RWPE1 (cell line): Measurements from ENCODE around the gene EVI5.
"Not testable (repeated sequence)": the region's sequence is repeated elsewhere in the genome, so short reads cannot be mapped to it uniquely, and the experiment has no call there.

ENCODE experiments used
- CTCF ChIA-PET: fragments of 350-600 bp; sonication (Branson Sonifier 250); formaldehyde crosslinking; extraction: SDS; loops from one replicate; lab custom pipeline; 2021; lab: Yijun Ruan, JAX
- POLR2A ChIA-PET: fragments of 400-600 bp; formaldehyde crosslinking; extraction: SDS; loops from one replicate; lab custom pipeline; 2020; ENCODE audit warnings: antibody characterized with exemption; ENCODE audit not compliant: low non-redundant PET; lab: Yijun Ruan, JAX
- DNase-seq: peaks from one replicate; pipeline ENCODE4 v3.0.0; 2012; ENCODE audit warnings: low spot score
- H3K27ac ChIP-seq: fragments of 450-650 bp; 2 replicates; pipeline ENCODE4 v1.5.1; 2017
- TF ChIP-seq, protein P1 (sequence below): fragments of 450-650 bp; conservative IDR thresholded peaks from 2 replicates; pipeline ENCODE4 v1.5.1; 2017; ENCODE audit warnings: low read depth, mild to moderate bottlenecking

EVI5 gene

DNA sequence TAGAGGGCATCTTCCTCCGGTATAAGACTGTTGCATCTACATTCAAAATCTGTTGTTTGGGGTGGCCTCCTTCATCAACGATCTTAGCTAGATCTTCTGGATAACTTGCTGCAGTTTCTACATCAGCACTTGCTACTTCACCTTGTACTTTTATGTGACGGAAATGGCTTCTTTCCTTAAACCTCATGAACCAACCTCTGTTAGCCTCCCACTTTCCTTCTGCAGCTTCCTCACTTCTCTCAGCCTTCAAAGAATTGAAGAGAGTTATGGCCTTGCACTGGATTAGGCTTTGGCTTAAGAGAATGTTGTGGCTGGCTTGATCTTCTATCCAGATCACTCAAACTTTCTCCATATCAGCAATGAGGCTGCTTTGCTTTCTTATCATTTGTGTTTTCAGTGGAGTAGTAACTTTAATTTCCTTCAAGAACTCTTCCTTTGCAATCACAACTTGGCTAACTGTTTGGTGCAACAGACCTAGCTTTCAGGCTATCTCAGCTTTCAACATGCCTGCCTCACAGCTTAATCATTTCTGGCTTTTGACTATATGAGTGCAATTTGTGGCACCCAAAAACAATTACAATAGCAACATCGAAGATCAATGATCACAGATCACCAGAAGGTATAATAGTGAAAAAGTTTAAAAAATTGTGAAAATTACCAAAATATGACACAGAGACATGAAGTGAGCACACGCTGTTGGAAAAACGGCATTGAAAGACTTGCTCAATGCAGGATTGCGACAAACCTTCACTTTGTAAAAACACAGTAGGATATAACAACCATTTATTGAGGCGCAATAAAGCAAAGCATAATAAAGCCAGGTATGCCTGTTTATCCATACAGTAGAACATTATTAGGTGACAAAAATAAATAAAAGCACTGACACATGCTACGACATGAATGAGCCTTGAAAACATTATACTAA is 241.5 kb downstream of the EVI5 start:
- no peak for DNase-seq
- ChIA-PET POLR2A (no interaction called here), CTCF (interaction anchor here (0.6 kb wide), 2 partner anchors 497 to 574 kb away, joined by 3 to 4 read pairs; no protein-coding TSS in a partner anchor)
- H3K27ac ChIP-seq = no peak overlapping the region
- TF ChIP-seq, protein P1, sequence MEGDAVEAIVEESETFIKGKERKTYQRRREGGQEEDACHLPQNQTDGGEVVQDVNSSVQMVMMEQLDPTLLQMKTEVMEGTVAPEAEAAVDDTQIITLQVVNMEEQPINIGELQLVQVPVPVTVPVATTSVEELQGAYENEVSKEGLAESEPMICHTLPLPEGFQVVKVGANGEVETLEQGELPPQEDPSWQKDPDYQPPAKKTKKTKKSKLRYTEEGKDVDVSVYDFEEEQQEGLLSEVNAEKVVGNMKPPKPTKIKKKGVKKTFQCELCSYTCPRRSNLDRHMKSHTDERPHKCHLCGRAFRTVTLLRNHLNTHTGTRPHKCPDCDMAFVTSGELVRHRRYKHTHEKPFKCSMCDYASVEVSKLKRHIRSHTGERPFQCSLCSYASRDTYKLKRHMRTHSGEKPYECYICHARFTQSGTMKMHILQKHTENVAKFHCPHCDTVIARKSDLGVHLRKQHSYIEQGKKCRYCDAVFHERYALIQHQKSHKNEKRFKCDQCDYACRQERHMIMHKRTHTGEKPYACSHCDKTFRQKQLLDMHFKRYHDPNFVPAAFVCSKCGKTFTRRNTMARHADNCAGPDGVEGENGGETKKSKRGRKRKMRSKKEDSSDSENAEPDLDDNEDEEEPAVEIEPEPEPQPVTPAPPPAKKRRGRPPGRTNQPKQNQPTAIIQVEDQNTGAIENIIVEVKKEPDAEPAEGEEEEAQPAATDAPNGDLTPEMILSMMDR = no peak

DNA sequence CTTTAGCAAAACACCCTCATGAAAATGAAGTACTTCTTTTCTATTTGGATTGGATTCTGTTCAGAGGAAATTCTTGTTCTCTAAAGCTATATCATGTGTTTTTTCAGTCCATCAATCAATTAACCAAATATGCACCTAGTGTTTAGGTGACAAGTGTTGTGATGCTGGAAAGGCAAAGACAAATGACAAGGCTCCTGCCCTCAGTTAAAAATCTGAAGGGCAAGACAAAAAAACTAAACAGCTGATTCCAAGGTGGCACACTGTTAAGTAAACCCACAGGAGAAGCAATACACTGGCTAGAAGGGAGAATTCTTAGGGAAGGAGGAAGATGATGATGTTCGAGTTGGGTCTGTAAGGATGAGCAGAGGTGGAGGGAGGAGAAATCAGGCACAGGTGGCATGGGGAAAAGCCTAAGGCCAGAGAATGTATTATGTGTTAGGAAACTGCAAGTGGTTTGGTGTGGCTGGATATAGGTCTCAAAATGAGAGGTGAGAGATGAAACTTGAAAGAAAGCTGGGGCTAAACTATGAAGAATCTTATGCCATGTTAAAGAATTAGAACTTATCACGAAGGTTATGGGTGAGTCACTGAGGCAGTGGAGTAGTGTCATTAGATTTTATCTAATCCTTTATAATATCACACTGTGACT is 246.4 kb downstream of the EVI5 start:
- H3K27ac ChIP-seq = no peak overlapping the region
- DNase-seq = no peak
- ChIA-PET POLR2A (no interaction called here), CTCF (interaction anchor here (0.6 kb wide), 1 partner anchor 80 kb away, joined by 4 read pairs; no protein-coding TSS in a partner anchor)
- TF ChIP-seq, protein P1 = no peak

DNA sequence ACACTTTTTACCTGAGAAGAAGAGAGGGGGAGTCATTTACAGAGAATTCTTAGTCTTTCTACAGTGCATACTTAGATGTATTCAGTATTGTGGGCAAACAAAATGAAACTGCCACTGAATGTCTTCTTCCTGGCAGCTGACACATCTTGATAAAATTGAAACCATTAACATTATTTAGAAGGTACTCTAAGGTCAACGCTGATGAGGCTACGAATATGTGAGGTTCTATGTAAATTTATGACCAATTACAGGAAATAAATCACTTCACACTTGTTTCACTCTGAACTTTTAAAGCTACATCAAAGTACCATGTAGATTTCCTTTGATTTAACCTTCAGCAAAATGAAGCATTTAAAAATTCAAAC is 246.9 kb downstream of the EVI5 start:
- no peak for DNase-seq
- H3K27ac ChIP-seq = no peak overlapping the region
- TF ChIP-seq, protein P1 = no peak
- CTCF ChIA-PET = no interaction called here
- POLR2A ChIA-PET = no interaction called here

DNA sequence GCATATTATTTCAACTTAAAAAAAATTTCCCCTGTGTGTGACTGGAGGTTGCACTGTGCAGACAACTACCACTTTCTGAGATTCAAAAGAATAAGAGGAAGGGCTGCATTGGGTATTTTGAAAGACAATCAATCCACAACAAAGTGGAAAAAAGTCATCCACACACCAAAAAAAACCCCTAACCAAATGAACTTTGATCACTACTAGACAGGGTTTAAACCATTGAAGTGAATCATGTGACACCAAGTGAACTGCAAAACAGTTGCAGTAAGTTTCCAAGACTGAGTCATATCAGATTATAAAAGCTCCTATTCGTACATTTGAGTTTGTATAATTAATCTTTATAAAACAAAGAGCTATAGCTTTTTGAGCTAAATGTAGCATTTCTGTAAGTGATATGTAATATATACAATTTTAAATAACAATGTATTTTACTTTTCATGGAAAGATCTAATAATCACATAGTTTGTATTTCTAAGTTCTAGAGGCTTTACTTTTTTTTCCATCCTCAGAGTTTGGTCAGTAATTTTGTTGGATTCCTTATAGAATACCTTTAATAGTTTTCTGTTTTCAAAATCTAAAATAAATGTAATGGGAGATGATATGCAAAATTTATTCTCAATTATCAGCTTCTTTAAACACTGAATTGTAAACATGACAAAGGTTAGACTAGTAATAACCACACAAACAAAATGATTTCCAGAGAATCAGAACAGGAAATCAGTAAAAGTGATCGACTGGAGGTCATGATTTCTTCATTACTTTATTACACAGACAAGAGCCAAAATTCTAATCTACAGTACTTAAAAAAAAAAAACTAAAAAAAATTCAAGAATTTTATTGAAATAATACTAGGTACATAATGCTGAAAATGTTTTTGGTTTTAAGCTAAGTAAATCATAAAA is 247.7 kb downstream of the EVI5 start:
- no peak for DNase-seq
- H3K27ac ChIP-seq = no peak overlapping the region
- CTCF ChIA-PET = interaction anchor here (0.5 kb wide), 1 partner anchor 167 kb away, joined by 3 read pairs; no protein-coding TSS in a partner anchor
- POLR2A ChIA-PET = no interaction called here
- TF ChIP-seq, protein P1 = no peak

DNA sequence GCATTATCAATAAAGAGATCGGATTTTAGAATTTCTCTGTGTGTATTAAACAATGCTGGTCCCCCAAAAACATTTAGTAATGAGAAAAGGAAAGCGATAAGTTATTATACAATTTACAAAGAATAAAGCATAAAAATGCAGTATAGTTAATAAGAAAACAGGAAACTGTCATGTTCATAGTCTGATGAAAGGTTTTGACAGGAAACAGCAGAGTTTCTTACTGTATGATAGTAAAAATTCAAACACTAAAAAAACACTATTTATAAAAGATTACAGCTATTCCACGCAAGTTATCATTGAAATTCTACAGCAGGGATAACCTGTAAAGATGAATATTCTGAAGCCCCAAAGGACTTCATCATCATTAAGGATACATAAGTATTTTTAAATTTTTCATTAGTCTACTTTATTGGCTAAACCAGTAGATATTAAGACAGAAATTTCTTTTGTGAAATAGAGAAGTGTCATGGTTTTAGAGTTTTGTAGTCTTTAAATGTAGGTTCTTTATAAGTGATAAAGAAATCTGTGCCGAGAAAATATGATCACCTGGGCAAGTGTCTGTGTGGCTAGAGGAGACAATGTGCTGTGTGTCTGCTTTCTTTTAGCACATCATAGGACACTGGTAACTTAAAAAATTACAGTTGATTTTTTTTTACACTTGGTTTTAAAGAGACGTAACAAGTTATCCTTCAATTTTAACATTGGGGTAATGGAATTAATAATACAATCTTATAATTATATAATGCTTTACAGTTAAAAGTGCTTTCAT is 248.5 kb downstream of the EVI5 start:
- no peak for DNase-seq
- no peak overlapping the region for H3K27ac ChIP-seq
- TF ChIP-seq, protein P1 = no peak
- CTCF ChIA-PET = no interaction called here
- POLR2A ChIA-PET = no interaction called here

DNA sequence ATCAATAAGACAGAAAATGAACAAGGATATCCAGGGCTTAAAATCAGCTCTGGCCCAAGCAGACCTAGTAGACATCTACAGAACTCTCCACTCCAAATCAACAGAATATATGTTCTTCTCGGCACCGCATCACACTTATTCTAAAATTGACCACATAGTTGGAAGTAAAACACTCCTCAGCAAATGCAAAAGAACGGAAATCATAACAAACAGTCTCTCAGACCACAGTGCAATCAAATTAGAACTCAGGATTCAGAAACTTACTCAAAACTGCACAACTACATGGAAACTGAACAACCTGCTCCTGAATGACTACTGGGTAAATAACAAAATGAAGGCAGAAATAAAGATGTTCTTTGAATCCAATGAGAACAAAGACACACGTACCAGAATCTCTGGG is 252.5 kb downstream of the EVI5 start:
- DNase-seq, H3K27ac ChIP-seq, POLR2A ChIA-PET, CTCF ChIA-PET: not testable (repeated sequence)

DNA sequence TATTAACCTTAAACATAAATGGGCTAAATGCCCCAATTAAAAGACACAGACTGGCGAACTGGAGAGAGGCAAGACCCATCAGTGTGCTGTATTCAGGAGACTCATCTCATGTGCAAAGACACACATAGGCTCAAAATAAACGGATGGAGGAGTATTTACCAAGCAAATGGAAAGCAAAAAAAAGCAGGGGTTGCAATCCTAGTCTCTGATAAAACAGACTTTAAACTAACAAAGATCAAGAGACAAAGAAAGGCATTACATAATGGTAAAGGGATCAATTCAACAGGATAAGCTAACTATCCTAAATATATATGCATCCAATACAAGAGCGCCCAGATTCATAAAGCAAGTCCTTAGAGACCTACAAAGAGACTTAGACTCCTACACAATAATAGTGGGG is 253.0 kb downstream of the EVI5 start:
- POLR2A ChIA-PET = not testable (repeated sequence)

More for the DNA sequence above, 253.0 kb downstream of the EVI5 start:
- CTCF ChIA-PET, H3K27ac ChIP-seq, DNase-seq: not testable (repeated sequence)
